Trophoblast cell (in vitro differentiated cells and primary cell): ENCODE data around the gene GLS.

Experiments
- DNase-seq, 2 donors: peaks; one replicate each; pipeline ENCODE4 v3.0.0-alpha.2; 2016
- H2AFZ ChIP-seq: 2 replicates; pipeline ENCODE4 v1.6.1; 2013; ENCODE audit warnings: low read length, moderate library complexity, mild to moderate bottlenecking; ENCODE audit not compliant: insufficient read depth, poor library complexity
- H2AK5ac ChIP-seq: 2 replicates; pipeline ENCODE4 v1.6.1; 2013; ENCODE audit warnings: mild to moderate bottlenecking, low read length
- H2BK120ac ChIP-seq: 2 replicates; pipeline ENCODE4 v1.6.1; 2013; ENCODE audit warnings: low read length, mild to moderate bottlenecking, moderate library complexity; ENCODE audit not compliant: insufficient read depth, poor library complexity
- H2BK12ac ChIP-seq: 2 replicates; pipeline ENCODE4 v1.6.1; 2013; ENCODE audit warnings: mild to moderate bottlenecking, low read length, moderate library complexity
- H2BK5ac ChIP-seq: 2 replicates; pipeline ENCODE4 v1.6.1; 2013; ENCODE audit warnings: low read length, low read depth, moderate library complexity, mild to moderate bottlenecking; ENCODE audit not compliant: poor library complexity
- H3K14ac ChIP-seq: 2 replicates; pipeline ENCODE4 v1.6.1; 2013; ENCODE audit warnings: mild to moderate bottlenecking, low read length
- H3K18ac ChIP-seq: 2 replicates; pipeline ENCODE4 v1.6.1; 2013; ENCODE audit warnings: mild to moderate bottlenecking, low read length
- H3K23ac ChIP-seq: 2 replicates; pipeline ENCODE4 v1.6.1; 2013; ENCODE audit warnings: low read length
- H3K27ac ChIP-seq: 2 replicates; pipeline ENCODE4 v1.5.1; 2013; ENCODE audit warnings: low read depth, mild to moderate bottlenecking, inconsistent platforms, low read length, moderate library complexity
- H3K27me3 ChIP-seq: 2 replicates; pipeline ENCODE4 v1.6.1; 2013; ENCODE audit warnings: inconsistent platforms, mild to moderate bottlenecking, low read length, moderate library complexity; ENCODE audit not compliant: insufficient read depth
- H3K36me3 ChIP-seq, 2 experiments: 1 replicate in 1 of 2; 2 replicates in 1 of 2; pipeline ENCODE4 v1.6.1; 2013; ENCODE audit warnings: low read length in 2 of 2, mild to moderate bottlenecking in 2 of 2, moderate library complexity in 1 of 2; ENCODE audit not compliant: insufficient read depth in 2 of 2, control insufficient read depth in 1 of 2
- H3K4ac ChIP-seq: 2 replicates; pipeline ENCODE4 v1.6.1; 2013; ENCODE audit warnings: low read depth, mild to moderate bottlenecking, low read length, moderate library complexity
- H3K4me1 ChIP-seq, 2 experiments: 1 replicate in 1 of 2; 2 replicates in 1 of 2; pipeline ENCODE4 v1.6.1; 2013; ENCODE audit warnings: low read length in 2 of 2, mild to moderate bottlenecking in 2 of 2, moderate library complexity in 1 of 2; ENCODE audit not compliant: insufficient read depth in 2 of 2, control insufficient read depth in 1 of 2
- H3K4me2 ChIP-seq: 2 replicates; pipeline ENCODE4 v1.6.1; 2013; ENCODE audit warnings: inconsistent platforms, mild to moderate bottlenecking, low read length, moderate library complexity
- H3K4me3 ChIP-seq: 2 replicates; pipeline ENCODE4 v1.5.1; 2013; ENCODE audit warnings: mild to moderate bottlenecking, low read depth, low read length, inconsistent platforms
- H3K79me1 ChIP-seq: one replicate; pipeline ENCODE4 v1.6.1; 2013; ENCODE audit warnings: low read length
- H3K79me2 ChIP-seq: 2 replicates; pipeline ENCODE4 v1.6.1; 2013; ENCODE audit warnings: low read length, mild to moderate bottlenecking; ENCODE audit not compliant: control insufficient read depth, insufficient read depth, poor library complexity
- H3K9ac ChIP-seq: 2 replicates; pipeline ENCODE4 v1.6.1; 2013; ENCODE audit warnings: mild to moderate bottlenecking, low read length
- H3K9me3 ChIP-seq: 2 replicates; pipeline ENCODE4 v1.6.1; 2013; ENCODE audit warnings: low read depth, mild to moderate bottlenecking, control low read depth, inconsistent platforms, low read length; ENCODE audit not compliant: insufficient read depth
- H4K12ac ChIP-seq: 2 replicates; pipeline ENCODE4 v1.6.1; 2013; ENCODE audit warnings: low read depth, mild to moderate bottlenecking, low read length, moderate library complexity
- H4K8ac ChIP-seq: 2 replicates; pipeline ENCODE4 v1.6.1; 2013; ENCODE audit warnings: low read depth, mild to moderate bottlenecking, low read length, moderate library complexity
- H4K91ac ChIP-seq: one replicate; pipeline ENCODE4 v1.6.1; 2013; ENCODE audit warnings: low read depth, mild to moderate bottlenecking, low read length, moderate library complexity
- WGBS: extraction: QIAGEN DNeasy Blood & Tissue Kit; methylation state at CpG from one replicate; pipeline ENCODE4 v1.1.7; 2013; ENCODE audit warnings: missing lambda C conversion rate; ENCODE audit not compliant: insufficient read length, insufficient coverage; ENCODE audit errors: extremely low coverage; 5-methylcytosine and 5-hydroxymethylcytosine counted together

GLS gene

GRCh38 chr2:190968522-190968921, 87.9 kb downstream of the GLS start:
- Histone ChIP-seq H3K18ac (no peak overlapping the region), H3K36me3 (peaks cover 10 to 23% of the 10 kb centered on the region in 2 experiments), H3K4me2 (no peak overlapping the region), H4K12ac (no peak overlapping the region), H3K27ac (no peak overlapping the region), H3K4ac (no peak overlapping the region), H3K27me3 (no peaks in the 10 kb centered on the region), H2BK5ac (no peak overlapping the region), H4K8ac (no peak overlapping the region), H2AFZ (no peak overlapping the region), H2BK12ac (no peak overlapping the region), H3K23ac (no peak overlapping the region), H4K91ac (no peak overlapping the region), H2BK120ac (no peak overlapping the region), H3K79me1 (no peaks in the 10 kb centered on the region), H3K4me3 (no peak overlapping the region), H2AK5ac (no peak overlapping the region), H3K14ac (no peak overlapping the region), H3K9ac (no peak overlapping the region), H3K9me3 (peaks cover 2% of the 10 kb centered on the region), H3K4me1 (no peaks in the 10 kb centered on the region), H3K79me2 (no peaks in the 10 kb centered on the region)
- no peak for DNase-seq
- no CpG with 5 or more reads among the region's 2 CpGs for WGBS

GRCh38 chr2:190970160-190970559, 89.5 kb downstream of the GLS start:
- Histone ChIP-seq H3K4me1 (peaks cover 0 to 5% of the 10 kb centered on the region in 2 experiments), H3K4me2 (no peak overlapping the region), H4K91ac (no peak overlapping the region), H3K79me1 (no peaks in the 10 kb centered on the region), H3K23ac (no peak overlapping the region), H3K9ac (no peak overlapping the region), H3K9me3 (no peaks in the 10 kb centered on the region), H3K4me3 (no peak overlapping the region), H3K27ac (no peak overlapping the region), H2AFZ (no peak overlapping the region), H3K27me3 (no peaks in the 10 kb centered on the region), H4K8ac (no peak overlapping the region), H4K12ac (no peak overlapping the region), H3K4ac (no peak overlapping the region), H2AK5ac (no peak overlapping the region), H3K36me3 (peaks cover 10 to 23% of the 10 kb centered on the region in 2 experiments), H3K18ac (no peak overlapping the region), H2BK120ac (no peak overlapping the region), H3K79me2 (no peaks in the 10 kb centered on the region), H2BK12ac (no peak overlapping the region), H3K14ac (no peak overlapping the region), H2BK5ac (no peak overlapping the region)
- DNase-seq, result no peak
- no CpG with 5 or more reads among the region's 3 CpGs for WGBS

GRCh38 chr2:190970873-190971506, 90.4 kb downstream of the GLS start:
- H2AFZ ChIP-seq, result no peak overlapping the region
- H4K8ac ChIP-seq, result no peak overlapping the region
- H3K79me2 ChIP-seq, result no peaks in the 10 kb centered on the region
- no peak overlapping the region for H4K91ac ChIP-seq
- no peak overlapping the region for H3K9ac ChIP-seq
- no peak overlapping the region for H4K12ac ChIP-seq
- H3K79me1 ChIP-seq, result no peaks in the 10 kb centered on the region
- H3K27ac ChIP-seq, result no peak overlapping the region
- H3K14ac ChIP-seq, result no peak overlapping the region
- H3K27me3 ChIP-seq, result no peaks in the 10 kb centered on the region
- H3K4me2 ChIP-seq, result no peak overlapping the region
- no peak overlapping the region for H2BK120ac ChIP-seq
- H3K4ac ChIP-seq, result no peak overlapping the region
- no peaks in the 10 kb centered on the region for H3K9me3 ChIP-seq
- peaks cover 0 to 5% of the 10 kb centered on the region in 2 experiments for H3K4me1 ChIP-seq
- H2BK12ac ChIP-seq, result no peak overlapping the region
- H3K18ac ChIP-seq, result no peak overlapping the region
- no CpG with 5 or more reads among the region's 5 CpGs for WGBS
- no peak overlapping the region for H2AK5ac ChIP-seq
- no peak for DNase-seq
- peaks cover 10 to 25% of the 10 kb centered on the region in 2 experiments for H3K36me3 ChIP-seq
- H2BK5ac ChIP-seq, result no peak overlapping the region
- H3K23ac ChIP-seq, result no peak overlapping the region
- no peak overlapping the region for H3K4me3 ChIP-seq

- Histone ChIP-seq H3K4me1 (peaks cover 0 to 5% of the 10 kb centered on the region in 2 experiments), H3K4ac (peak overlapping the region; percentile 52), H3K79me1 (no peaks in the 10 kb centered on the region), H3K79me2 (no peaks in the 10 kb centered on the region), H3K4me3 (no peak overlapping the region), H3K27me3 (no peaks in the 10 kb centered on the region), H3K18ac (no peak overlapping the region), H2BK5ac (no peak overlapping the region), H4K12ac (no peak overlapping the region), H3K23ac (no peak overlapping the region), H3K4me2 (no peak overlapping the region), H2AFZ (no peak overlapping the region), H3K27ac (no peak overlapping the region), H4K8ac (no peak overlapping the region), H3K14ac (no peak overlapping the region), H3K36me3 (peaks cover 10 to 26% of the 10 kb centered on the region in 2 experiments), H2AK5ac (no peak overlapping the region), H3K9ac (no peak overlapping the region), H4K91ac (no peak overlapping the region), H2BK120ac (no peak overlapping the region), H3K9me3 (no peaks in the 10 kb centered on the region), H2BK12ac (no peak overlapping the region)
- no CpG with 5 or more reads among the region's 2 CpGs for WGBS
- DNase-seq, result no peak
These were observed 91.6 kb downstream of the GLS start for GRCh38 chr2:190972213-190972612.
